ES-I3 (cell line): ENCODE results near the gene TMEM258.

Experiments used
- H3K36me3 ChIP-seq: 2 replicates; pipeline ENCODE4 v1.6.1; 2013; ENCODE audit warnings: mild to moderate bottlenecking, low read length, control low read depth, moderate library complexity; ENCODE audit not compliant: insufficient read depth
- H3K4me1 ChIP-seq: 2 replicates; pipeline ENCODE4 v1.6.1; 2013; ENCODE audit warnings: mild to moderate bottlenecking, control low read depth, low read length; ENCODE audit not compliant: insufficient read depth
- H3K9ac ChIP-seq: 2 replicates; pipeline ENCODE4 v1.6.1; 2013; ENCODE audit warnings: low read depth, mild to moderate bottlenecking, low read length, moderate library complexity
- H3K9me3 ChIP-seq: 2 replicates; pipeline ENCODE4 v1.6.1; 2013; ENCODE audit warnings: mild to moderate bottlenecking, low read length, moderate library complexity; ENCODE audit not compliant: control insufficient read depth, insufficient read depth

TMEM258 gene

DNA sequence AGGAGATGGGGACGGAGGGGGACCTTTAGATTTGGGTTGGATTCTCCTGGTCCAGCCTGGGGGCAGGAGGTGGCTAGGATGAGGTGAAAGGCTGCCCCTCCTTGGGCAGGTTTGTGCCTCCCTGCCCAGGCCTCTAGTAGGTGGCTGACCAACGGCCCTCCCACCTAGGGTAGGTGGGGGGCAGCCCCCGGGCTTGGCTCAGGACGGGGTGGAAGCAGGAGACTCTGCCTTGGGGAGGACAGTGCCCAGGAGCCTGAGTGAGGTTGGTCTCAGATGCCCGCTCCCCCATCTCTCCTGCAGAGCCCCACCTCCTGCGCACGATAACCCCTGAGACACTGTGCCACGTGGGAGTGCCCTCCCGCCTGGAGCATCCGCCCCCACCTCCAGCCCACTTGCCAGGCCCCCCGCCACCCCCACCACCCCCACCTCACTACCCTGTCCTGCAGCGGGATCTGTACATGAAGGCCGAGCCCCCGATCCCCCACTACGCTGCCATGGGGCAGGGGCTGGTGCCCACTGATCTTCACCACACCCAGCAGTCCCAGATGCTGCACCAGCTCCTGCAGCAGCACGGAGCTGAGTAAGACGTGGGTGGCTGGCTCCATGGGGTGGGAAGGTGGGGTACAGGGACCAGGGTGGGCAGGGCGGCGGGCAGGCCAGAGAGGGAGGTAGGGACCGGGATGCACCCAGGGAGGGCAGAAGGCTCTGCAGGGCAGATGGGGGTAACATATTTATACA, 22.3 kb downstream of the TMEM258 start:
- Histone ChIP-seq H3K36me3 (no peaks in the 10 kb centered on the region), H3K9ac (no peak overlapping the region), H3K4me1 (peaks cover 26% of the 10 kb centered on the region), H3K9me3 (no peaks in the 10 kb centered on the region)

DNA sequence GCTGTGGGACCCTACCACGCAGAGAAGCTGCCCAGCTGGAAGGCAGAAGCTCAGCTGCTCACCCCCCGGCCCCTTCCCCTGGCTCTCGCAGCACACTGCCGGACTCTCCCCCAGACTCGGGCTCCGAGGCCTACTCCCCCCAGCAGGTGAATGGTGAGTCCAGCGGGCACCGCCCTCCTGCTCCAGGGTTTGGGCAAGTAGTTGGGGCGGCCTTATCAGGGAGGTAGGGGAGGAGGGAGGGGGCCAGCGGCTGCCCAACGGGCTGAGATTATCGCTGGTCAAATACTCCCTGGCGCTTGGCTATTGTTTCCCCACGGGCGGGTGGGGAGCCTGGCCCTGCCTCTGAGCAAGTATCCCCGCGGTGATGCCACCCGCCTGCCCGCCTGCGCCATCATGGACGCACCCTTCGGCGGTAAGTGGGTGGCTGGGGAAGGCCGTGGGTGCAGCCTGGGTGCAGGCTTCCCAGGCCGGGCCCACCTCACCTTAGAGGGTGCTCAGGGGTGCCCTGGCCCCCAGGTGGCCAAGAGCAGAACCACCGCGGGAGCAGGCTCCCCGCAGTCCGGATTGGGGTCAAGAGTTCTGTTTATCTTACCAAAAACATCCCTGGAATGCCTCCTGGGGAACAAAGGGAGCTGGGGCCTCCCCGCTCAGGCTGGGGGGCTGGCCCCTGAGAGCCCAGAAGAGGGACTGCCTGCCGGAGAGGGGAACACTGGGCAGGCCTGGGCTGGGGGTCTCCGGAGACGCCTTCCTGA, 23.1 kb downstream of the TMEM258 start:
- Histone ChIP-seq H3K36me3 (no peaks in the 10 kb centered on the region), H3K4me1 (peaks cover 28% of the 10 kb centered on the region), H3K9me3 (no peaks in the 10 kb centered on the region), H3K9ac (no peak overlapping the region)

DNA sequence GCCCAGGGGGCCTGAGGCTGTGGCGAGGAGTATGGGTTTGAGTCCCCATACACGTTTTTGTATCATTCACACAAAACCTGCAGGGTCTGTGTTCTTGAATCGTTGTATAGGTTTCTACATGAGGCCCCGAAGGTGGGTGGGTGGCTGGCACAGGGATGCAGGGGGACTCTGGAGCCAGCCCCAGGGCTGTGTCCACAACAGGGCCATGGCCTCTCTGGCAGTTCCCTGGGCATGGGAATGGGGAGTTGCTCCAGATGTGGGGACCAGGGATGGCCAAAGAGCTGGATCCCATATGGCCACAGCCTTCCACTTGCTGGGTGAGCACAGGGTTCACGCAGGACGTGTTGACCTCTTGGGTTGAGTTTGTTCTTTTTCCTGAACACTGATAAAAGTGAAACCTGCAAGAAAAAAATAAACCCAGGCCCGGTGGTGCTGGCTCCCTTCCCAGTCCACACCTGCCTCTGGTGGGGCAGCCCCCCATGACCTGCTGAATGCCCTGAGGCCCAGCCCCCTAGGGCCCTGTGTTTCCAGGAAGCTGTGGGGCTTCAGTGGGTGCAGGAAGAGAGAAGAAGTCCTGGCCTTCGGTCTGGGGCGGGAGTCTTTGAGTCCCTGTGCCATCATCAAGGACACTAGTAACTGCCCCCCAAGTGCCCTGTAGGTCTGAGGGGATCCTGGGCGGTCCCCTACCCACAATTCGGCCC, 23.9 kb downstream of the TMEM258 start:
- Histone ChIP-seq H3K36me3 (no peaks in the 10 kb centered on the region), H3K9ac (no peak overlapping the region), H3K9me3 (no peaks in the 10 kb centered on the region), H3K4me1 (peaks cover 29% of the 10 kb centered on the region)

DNA sequence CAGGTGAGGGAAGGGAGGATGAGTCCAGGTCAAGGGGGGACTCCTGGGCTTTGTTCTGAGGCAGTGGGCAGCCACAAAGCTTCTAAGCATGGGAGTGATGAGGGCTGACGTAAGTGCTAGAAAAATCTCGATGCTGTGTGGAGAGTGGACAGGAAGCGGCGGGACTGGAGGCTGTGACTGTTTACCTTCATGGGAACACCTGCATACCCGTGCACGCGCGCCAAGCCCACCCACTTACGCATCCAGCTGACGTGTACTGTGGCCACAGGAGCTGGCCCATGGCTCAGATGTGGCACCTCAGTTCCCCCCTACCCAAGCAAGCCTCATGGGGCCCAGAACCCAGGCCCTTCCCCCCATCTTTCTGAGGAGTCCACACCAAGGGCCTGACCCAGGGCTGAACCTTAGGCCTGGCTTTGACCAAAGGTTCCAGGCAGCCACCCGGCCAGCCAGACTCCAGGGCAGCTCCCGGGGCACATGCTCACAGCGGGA, 26.0 kb downstream of the TMEM258 start:
- Histone ChIP-seq H3K9me3 (no peaks in the 10 kb centered on the region), H3K9ac (no peak overlapping the region), H3K4me1 (peaks cover 26% of the 10 kb centered on the region), H3K36me3 (no peaks in the 10 kb centered on the region)

DNA sequence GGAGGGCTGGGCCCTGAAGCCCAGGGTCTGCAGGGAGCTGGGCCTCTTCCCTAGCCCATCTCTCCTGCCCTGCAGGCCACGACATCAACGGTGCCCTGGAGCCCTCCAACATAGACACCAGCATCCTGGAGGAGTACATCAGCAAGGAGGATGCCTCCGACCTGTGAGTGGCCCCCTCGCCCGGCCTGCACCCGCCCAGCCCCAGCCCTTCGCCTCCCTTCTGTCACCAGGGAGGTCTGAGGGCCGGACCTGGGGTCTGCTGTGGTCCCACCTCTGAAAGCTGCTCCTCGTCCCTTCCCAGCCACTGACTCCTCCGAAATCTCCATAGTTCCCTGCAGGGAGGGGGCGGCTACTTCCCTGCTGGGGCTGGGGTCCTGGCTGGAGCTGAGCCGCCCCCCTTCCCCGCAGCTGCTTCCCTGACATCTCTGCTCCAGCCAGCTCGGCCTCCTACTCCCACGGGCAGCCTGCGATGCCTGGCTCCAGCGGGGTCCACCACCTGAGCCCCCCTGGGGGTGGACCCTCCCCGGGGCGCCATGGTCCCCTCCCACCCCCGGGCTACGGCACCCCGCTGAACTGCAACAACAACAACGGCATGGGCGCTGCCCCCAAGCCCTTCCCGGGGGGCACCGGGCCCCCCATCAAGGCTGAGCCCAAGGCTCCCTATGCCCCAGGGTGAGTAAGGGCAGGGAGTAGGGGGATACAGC, 26.7 kb downstream of the TMEM258 start:
- Histone ChIP-seq H3K9me3 (no peaks in the 10 kb centered on the region), H3K4me1 (peaks cover 24% of the 10 kb centered on the region), H3K36me3 (no peaks in the 10 kb centered on the region), H3K9ac (no peak overlapping the region)

DNA sequence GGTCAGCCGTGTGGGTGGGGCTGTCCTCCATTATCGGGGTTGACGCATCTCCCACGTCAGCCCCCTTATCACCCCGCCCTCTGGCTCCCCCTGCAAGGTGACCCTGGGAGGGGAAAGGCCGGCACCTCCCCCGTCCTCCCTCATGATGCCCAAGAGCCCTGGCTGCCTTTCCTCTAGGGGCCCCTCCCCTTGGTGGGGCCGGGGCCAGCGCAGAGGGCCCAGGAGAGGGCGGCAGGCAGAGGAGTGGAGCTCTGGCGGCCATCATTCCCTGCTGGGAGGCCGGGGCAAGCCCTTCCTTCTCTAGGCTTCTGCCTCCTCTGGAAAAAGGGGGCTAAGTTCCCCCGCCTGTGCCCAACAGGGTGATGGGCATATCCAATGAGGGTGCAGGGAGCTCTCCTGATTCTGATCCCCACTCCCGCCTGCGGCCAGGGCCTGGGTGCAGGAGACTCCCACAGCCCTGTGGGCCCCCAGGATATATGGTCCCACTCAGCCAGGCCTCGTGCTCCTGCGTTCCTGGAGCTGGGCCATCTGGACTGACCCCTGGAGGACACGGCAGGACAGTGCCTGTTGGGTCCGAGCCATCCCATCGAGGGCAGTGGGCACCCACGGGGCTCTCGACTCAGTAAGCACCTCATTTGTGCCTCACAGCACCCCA, 27.7 kb downstream of the TMEM258 start:
- no peaks in the 10 kb centered on the region for H3K9me3 ChIP-seq
- H3K4me1 ChIP-seq, result peaks cover 20% of the 10 kb centered on the region
- no peaks in the 10 kb centered on the region for H3K36me3 ChIP-seq
- no peak overlapping the region for H3K9ac ChIP-seq

DNA sequence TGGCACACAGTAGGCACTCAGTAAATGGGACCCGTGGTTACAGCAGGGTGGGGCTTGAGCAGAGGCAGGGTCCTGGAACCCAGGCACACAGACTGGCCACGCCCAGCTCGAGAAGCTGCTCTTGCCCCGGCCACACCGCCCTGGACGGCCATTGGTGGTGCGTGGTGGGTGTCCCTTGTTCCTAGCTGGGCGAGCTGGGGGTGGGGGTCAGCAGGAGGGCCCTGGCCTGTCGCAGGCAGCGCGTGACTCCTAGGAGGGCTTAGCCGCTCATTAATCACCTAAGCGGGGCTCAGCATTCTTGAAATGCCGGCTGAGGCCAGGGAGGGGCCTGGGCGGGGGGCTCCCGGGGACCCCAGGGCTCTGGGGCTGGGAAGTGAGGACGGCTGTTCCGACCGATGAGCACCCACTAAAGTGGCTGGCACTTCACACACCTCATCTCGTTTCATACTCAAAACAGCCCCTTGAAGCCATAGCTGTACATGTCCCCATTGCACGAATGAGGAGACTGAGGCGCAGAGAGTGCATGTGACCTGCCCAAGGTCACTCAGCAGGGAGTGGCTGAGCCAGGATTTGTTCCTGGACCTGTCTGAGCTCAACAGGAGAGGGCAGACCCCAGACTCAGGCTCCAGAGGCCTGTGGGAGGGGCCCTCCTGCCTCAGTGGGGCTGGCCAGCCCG, 28.3 kb downstream of the TMEM258 start:
- Histone ChIP-seq H3K9me3 (no peaks in the 10 kb centered on the region), H3K4me1 (peaks cover 15% of the 10 kb centered on the region), H3K36me3 (no peaks in the 10 kb centered on the region), H3K9ac (no peak overlapping the region)

DNA sequence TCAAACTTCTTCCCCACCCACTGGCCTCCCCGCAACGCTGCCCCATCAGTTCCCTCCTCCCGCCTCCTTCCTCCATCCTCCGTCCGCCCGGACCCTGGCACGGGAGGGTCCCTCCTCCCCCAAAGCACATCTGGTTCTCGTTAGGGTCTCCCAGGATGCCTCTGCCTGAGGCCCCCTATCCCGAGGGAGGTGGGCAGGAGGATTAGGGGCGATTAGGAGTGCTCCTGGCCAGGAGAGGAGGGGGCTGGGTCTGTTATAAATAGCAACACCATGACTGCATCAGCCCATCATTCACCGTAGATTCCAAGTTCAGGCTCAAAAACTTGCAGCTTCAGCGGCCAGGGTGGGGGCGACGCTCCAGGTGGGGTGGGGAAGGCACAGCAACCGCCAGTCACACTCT, 29.6 kb downstream of the TMEM258 start:
- Histone ChIP-seq H3K9me3 (no peaks in the 10 kb centered on the region), H3K4me1 (peaks cover 21% of the 10 kb centered on the region)

DNA sequence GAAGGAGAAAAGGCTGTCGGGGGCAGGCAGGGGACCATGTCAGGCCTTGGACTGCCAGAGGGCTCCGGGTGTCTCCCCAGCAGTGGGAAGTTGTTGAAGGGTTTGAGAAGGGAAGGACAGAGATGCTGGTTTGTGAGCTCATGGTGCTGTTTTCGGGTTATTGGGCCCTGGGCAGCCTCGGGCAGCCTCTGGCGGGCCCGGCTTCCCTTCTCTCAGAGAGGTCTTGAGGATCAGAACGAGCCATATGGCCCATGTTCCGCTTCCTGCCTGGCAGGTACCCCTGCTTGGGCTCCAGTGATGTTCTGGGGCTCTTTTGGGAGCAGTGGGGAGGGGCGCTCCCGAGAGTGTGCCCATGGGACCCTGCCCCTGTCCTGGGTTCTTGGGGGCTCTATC, 30.2 kb downstream of the TMEM258 start:
- Histone ChIP-seq H3K4me1 (peaks cover 21% of the 10 kb centered on the region), H3K9ac (no peak overlapping the region)

More for the DNA sequence above, 29.6 kb downstream of the TMEM258 start:
- H3K36me3 ChIP-seq, result no peaks in the 10 kb centered on the region
- H3K9ac ChIP-seq, result no peak overlapping the region

DNA sequence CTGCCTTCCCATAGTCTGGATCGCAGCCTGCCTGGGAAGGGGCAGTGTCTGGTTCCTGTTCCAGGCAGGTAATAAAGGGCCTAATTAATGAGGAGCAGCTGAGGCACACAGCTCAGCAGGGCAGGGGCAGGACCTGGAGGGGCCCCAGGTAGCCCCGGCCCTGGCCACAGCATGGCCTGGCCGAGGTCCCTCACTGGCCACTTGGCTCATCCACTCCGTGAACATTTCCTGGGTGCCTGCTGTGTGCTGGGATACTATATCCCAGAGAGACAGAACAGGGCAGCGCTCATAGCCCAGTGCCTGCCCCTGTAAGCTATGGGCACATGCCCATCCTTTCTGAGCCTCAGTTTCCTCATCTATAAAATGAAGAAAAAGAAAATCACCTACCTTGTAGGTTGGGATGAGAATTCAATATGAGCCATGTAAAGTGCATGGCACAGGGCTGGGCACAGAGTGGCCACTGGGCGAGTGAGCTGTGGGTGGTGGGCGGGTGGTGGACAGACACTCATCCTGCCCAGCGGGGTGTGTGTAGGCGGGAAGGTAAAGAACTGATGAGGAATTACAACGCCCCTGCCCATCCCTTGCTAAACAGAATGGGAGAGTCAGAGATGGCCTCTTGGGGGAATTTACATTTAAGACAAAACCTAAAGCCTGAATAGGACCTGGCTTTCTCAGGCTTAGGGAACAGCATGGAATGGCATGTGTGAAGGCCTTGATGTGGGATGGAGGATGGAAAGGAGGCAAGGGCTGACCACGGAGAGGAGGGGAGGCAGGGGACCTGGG, 30.8 kb downstream of the TMEM258 start:
- H3K9ac ChIP-seq, result no peak overlapping the region
- H3K36me3 ChIP-seq, result no peaks in the 10 kb centered on the region
- H3K4me1 ChIP-seq, result peaks cover 26% of the 10 kb centered on the region
- H3K9me3 ChIP-seq, result no peaks in the 10 kb centered on the region

More for the DNA sequence above, 30.2 kb downstream of the TMEM258 start:
- Histone ChIP-seq H3K36me3 (no peaks in the 10 kb centered on the region), H3K9me3 (no peaks in the 10 kb centered on the region)

DNA sequence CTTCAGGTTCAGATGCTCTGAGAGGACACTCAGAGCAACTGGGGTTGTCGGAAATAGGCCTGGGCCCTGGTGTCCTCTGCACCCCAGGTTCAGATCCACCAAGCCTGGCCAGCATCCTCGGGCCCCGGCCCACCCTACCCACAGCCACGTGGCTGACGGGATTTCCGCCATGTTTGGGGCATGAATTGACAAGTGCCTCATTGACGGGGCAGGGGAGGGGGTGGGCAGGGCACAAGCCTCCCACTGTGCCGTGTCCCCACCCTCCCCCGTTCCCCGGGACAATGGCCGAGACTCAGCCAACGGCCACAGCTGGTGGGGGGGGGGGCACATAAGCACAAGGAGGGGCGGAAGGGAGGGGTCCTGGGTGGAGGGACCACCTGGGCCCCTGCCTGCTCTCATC, 31.5 kb downstream of the TMEM258 start:
- Histone ChIP-seq H3K4me1 (peaks cover 33% of the 10 kb centered on the region), H3K9me3 (no peaks in the 10 kb centered on the region), H3K36me3 (no peaks in the 10 kb centered on the region), H3K9ac (no peak overlapping the region)

DNA sequence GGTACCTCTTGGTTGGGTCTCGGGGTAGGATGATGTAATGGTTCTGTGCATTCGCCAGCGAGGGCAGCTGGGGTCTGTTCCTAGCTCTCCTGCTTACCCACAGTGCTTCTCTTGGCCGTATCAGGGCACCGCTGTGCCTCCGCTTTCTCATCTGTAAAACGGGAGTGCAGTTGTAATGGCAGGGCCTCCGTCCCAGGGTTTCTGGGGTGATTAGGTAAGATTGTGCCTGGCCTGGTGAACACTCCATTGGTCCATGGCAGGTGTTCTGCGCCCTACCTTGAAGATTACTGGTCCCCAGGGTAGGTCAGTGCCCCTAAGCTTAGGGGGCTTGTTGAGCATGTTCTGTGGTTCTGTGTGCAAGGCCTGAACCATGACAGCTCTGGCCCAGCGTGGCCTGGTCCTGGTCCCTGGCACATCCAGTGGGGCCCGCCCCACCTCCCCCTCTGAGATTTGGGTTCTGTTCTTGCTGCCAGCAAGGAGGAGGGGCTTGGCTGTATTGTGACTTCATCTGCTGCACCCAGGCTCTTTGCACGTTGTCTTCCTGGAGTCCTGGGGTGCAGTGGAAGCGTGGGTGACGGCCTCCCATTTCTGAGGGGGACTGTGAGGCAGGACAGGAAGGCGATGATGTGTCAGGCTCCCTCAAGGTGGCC, 35.1 kb downstream of the TMEM258 start:
- Histone ChIP-seq H3K4me1 (peaks cover 40% of the 10 kb centered on the region), H3K36me3 (no peaks in the 10 kb centered on the region), H3K9me3 (no peaks in the 10 kb centered on the region), H3K9ac (no peak overlapping the region)
